ENCODE results near the gene PSMD5.
A peak's percentile ranks its signal among the peaks of the same experiment; 100 is the strongest.

PSMD5 gene

DNA sequence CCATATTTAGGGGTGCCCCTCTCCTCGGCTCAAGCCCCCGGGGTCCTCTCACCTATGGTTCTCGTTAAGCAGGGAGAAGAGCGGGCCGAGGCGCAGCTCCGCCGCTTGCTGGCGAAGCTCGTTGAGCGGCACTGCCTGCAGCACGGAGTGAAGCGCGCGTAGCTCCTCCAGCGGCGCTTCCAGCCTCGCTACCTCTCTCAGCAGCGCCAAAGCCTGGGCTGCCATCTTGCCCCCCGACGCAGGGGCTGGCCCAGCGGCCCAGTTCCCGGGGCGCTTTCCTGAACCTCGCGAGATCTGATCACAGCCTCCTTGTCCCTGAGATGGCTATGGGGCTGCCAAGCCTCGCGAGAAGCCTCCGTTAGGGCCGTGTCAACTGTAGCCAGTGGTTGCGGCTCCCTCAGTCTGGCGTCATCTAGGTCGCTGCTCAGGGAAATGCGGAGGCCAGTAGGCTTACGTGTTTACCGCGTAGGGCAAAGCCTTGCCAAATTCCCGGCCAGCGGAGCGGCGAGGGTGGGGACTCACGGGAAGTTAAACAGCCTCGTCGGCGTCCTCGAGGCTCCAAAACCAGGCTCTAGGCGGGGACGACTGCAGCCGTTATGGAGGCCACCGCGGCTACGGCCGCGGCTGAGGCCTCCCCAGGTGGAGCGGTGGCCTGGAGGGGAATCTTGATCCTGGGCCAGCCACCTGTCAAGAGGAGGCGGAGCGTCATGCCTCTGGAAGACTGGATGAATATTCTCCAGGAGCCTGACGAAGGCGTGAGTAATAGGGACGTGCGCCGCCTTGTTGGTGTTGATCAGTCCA is at the start of gene PSMD5:
Gene PSMD5, minus strand, starts transcription at position 238 of the 801 bp plus-strand sequence. Its CDS starts 13 bp downstream, at position 225.
- FAIRE-seq, result peak; percentile 74

DNA sequence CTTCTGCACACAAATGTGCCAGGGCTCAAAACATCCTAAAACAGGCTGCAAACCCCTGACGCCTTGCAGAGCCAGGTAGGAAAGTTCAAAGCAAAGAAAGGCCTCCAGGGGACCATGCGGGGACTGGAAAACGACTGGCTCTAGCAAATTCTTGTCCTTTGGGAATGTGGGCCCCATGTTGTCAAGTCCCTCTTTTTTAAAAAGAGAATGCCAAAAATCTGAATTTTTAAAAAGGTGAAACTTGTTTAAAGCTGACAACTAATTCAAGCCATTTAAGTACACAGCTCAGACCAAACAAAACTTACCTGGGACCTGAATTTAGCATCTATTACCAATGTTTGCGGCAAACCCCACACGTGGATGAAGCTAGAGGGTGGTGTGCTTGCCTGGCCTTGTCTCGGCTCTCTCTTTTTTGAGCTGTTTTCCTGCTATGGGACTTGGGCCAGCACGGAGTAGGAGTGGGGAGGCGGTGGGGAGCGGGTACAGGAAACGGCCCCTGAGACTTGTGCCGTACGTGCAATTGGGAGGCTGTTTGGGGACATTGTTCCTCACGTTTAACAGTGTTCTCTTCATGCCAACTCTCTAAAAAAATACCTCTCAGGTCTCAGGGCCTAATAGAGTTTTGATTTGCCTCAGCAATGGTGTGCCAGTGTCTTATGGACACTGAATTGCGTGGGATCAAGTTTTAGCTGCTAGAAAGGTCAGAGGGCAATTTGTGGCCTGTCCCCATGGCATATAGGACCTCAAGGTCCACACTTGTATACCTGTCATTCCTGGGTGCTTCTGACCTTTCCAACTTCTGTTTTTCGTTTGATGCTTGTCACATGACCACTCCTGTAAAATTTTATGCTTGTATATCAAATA is 49.4 kb upstream of the PSMD5 start:
- no peak for FAIRE-seq

DNA sequence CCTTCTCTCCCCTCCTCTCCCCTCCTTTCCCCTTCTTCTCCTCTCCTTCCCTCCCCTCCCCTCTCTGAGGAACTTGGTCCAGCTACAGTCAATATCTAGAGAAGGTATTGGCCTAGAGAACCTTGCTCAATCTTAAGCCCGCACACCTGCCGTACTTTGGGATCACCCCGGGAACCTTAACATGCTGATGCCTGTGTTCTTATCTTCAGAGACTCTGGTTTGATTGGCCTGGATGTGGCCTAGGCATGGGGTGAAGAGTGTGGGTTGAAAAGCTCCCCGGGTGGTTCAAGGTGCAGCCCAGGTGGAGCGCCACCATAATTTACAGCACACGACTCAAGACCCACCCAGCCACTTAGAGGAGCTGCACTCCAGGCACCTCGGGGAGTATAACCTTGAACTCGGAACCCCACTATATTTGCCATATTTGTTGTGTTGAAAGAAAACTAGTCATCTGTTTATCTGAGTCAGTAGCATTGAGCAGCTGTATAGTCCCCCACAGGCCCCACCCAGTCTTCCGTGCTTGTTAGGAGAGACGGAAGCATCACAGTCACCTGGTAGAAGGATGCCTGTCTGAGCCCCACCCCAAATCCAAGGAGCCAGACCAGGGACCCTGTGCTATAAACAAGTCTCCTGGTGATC is 48.6 kb upstream of the PSMD5 start:
- no peak for FAIRE-seq

GRCh38 chr9:120890320-120891244 is 47.9 kb upstream of the PSMD5 start:
- FAIRE-seq, result no peak

DNA sequence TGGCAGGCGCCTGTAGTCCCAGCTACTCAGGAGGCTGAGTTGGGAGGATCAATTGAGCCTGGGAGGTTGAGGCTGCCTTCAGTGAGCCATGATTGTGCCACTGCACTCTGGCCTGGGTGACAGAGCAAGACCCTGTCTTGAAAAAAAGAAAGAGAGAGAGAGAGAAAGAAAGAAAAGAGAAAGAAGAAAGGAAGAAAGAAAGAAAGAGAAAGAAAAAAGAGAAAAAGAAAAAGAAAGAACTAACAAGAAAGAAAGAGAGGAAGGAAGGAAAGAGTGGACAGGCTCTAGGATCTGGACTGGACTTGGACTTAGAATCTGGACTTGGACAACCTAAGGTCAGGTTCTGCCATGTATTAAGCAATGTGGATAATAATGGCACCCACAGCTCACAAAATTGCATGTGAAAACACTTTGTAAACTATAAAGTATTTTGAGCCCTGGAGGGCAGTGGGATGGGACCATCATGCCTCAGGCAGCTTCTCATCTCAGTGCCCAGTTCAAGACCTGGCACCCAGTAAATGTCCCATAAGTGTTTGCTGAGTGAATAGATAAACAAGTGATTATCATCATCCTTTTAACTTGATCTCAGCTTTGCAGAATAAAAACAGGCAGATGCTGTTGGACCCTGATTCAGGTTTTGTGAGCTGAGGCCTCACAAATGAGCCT is 47.0 kb upstream of the PSMD5 start:
- no peak for FAIRE-seq

- no peak for FAIRE-seq
These were observed 45.9 kb upstream of the PSMD5 start for GRCh38 chr9:120888626-120889025.

DNA sequence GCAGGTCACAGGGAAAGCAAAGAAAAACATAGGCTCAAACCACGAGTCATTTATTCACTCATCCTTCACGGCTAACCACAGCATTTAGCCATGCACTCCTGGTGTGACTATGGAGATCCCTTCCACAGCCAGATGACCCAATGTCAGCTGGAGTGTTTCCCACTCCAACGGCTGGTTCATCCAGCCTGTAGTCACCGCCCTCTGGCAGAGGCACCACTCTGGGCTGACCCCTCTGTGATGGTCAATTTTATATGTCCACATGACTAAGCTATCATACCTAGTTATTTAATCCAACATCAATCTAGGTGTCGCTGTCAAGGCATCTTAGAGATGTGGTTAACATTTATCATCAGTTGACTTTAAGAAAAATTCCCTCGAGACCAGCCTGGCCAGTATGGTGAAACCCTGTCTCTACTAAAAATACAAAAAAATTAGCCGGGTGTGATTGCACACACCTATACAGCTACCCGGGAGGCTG is 43.8 kb upstream of the PSMD5 start:
- FAIRE-seq, result no peak

DNA sequence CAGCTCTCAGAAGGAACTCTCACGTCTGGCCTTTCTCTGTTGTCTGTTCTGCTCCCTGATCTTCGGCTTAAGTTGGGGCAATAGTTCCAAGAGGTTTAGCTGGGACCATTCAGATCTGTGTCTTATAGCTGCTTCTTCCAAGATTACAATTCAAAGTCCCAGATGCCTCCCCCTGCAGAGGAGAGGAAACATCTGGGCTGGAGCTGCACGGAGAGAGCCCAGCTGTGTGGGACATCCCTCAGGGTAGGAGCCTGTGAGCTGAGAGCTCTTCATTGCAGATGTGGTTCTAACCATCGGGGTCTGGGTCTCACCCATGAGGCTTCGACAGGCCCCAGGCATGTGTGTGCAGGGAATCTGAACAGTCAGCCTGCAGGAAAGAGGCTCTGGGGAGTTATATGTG is 43.2 kb upstream of the PSMD5 start:
- no peak for FAIRE-seq

DNA sequence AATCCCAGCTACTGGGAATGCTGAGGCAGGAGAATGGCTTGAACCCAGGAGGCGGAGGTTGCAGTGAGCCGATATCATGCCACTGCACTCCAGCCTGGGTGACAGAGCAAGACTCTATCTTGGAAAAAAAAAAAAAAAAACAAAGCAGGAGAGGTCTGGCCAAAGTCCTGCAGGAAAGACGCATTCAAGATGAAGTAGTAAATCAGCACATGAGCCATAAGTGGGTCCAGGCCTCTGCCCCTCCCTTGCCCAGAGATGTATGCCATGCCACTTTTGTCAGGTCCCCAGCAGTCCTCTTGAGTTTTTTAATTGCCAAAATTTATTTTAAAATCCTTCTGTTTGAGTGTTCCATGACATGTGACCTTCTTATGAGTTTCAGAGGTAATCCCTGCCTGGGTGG is 42.7 kb upstream of the PSMD5 start:
- no peak for FAIRE-seq

GRCh38 chr9:120883608-120883996 is 40.9 kb upstream of the PSMD5 start:
- no peak for FAIRE-seq

DNA sequence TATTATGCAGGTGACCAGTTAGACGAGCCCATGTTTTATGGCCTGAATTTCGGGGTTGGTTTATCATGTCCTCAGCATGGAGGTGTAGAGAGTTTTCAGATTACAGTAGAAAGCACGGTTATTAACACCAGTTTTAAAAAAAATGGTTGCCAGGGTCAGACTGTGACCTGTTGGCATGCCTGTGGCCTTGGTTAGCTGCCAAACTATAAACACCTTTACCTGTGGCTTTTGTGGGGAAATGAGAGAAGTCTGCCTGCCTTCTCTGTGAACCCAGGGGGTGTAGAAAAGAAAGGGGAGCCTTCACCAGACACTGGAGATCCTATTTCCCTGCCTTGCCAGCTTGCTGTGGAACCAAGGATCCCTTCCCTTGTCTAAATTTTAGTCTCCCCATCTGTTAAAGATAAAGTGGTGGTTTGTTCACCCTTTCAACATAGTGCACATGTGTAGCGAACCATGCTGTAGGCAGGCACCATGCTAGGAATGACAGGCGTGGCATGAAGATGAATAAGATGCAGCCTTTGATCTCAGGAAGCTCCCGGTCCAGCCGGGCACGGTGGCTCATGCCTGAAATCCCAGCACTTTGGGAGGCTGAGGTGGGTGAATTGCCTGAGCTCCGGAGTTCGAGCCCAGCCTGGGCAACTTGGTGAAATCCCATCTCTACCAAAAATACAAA is 40.3 kb upstream of the PSMD5 start:
- no peak for FAIRE-seq

GRCh38 chr9:120879446-120879845 is 36.7 kb upstream of the PSMD5 start:
- FAIRE-seq, result no peak

DNA sequence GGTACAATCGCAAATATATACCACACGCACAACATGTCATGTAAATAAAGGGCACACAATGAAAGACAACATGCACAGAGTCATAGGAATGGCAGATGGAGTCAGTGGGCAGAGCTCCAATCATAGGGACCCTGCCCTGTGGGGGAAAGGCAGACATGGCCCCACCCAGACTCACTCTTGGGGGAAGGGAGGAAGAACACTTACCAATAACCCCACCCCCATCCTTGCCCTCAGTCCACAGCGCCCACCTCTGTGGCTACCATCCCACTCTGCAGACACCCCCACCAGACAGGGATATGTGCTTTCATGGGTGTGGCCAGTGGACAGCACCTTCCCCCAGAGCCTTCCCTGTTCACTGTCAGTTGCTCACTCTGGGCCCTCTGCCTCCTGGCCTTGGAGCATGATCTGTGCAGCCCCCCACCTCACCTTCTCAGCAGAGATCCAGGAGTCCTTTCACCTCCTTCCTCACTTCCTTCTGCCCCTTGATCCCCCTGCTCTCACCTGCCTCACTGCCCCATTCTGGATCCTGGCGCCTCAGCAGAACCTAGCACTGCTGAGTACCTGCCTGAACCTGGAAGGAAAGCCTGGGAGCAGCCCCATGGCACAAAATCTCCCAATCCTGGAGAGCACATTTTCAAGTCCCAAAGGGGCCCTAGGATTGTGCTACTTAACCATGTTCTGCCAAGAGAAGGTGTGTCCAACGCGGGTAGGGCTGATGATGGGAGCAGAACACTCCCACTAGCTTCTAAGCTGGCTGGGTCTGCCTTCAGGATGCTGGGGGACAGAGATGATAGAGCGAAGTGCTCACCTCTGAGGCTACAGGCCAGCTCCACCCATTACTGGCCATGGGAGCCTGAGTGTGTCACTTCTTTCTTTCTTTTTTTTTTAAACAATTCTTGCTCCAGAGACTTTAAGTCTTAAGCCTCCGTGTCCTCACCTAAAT is 35.7 kb upstream of the PSMD5 start:
- FAIRE-seq, result no peak

DNA sequence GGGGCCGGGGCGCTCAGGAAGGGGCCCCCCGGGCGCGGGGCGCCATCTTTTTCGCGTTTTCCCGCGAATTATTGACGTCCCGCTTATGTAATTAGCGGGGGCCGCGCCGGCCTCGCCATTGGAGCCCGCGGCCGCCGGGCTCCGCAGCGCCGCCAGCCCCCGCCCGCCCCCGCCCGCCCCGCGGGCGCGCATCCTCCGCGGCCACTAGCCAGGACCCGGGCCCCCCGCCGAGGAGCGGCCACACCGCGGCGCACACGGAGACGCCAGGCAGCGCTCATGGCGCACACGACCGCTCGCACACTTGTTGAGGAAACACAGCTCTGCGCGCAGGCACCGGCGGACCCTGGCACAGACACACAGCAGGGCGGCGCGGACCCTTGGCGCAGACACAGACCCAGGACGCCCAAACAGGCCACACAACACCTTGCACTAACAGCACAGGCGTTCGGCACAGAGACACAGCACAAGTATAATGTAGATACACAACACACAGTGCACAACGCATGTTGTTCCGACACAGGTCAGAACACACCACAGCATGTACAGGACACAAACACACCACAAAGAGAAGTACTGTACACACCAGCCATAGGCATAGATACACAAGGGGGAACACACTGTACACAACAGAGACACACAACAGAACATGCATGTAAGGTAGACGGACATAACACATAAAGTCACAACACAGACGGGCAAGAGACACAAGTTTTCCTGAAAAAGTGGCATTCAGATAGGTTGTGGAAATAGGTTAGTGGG is 34.7 kb upstream of the PSMD5 start:
- FAIRE-seq, result no peak

- FAIRE-seq, result no peak
These were observed 34.1 kb upstream of the PSMD5 start, which contains the start of gene PHF19 for GRCh38 chr9:120876842-120877240. Gene PHF19 (minus strand): TSS chr9:120877188. CDS start chr9:120874741, 2,447 bp downstream.

DNA sequence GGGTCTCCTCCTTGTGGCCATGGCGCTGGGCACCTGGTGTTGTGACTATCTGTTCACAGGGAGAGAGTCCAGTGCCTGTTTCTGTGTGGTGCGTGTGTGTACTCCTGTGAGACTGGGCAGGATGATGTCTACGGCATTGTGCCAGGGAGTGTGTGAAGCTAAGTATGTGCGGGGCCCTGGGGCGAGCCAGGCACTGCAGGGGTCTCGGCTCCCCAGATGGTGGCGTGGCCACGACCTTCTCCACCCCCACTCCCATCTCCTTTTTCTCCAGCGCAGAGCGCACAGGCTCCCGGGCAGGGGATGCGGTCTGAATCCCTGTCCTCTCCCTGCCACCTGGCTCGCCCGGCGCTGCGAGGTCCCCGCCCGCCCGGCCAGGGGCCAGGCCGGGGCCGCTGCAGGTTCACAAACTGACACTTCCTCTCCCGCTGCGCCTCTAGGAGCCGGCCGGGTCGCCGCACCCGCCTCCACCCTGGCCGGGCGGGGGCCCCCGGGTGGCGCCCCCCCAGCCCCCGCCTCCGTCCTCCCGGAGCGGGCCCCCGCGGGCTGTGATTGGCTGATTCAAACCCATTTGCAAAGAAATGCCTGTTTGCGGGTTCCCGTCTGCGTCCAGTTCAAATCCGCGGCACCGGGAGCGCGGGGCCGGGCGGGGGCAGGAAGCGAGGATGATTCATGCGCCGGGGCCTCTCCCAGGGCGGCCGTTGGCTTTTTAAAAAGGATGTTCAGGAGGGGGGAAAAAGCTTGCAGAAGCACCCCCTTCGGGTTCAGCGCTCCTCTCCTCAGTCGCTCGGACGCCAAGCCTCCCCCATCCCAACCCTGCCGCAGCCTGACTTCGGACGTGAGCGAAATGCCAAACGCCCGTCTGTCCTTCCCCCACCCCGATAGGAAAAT is 33.5 kb upstream of the PSMD5 start:
- FAIRE-seq, result no peak

- FAIRE-seq, result no peak
These were observed 32.9 kb upstream of the PSMD5 start for GRCh38 chr9:120875643-120875953.

GRCh38 chr9:120875195-120875565 is 32.5 kb upstream of the PSMD5 start:
- no peak for FAIRE-seq

Measured in endometrium (tissue), 2 donors.